ENCODE data around the gene TMEM127. TPM values are rescaled to one million over a fixed set of nuclear protein-coding genes. Genes with fewer than 3 reads are reported as not detected.
"Not testable (repeated sequence)": the region's sequence is repeated elsewhere in the genome, so short reads cannot be mapped to it uniquely, and the experiment has no call there.

Gene TMEM127, protein sequence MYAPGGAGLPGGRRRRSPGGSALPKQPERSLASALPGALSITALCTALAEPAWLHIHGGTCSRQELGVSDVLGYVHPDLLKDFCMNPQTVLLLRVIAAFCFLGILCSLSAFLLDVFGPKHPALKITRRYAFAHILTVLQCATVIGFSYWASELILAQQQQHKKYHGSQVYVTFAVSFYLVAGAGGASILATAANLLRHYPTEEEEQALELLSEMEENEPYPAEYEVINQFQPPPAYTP
- 10 to 100 TPM; 77.8 to 90.0 (median 84.8) TPM for total RNA-seq
- polyA plus RNA-seq, result 37.0 TPM
- long read RNA-seq, donor 1, full-length matches to known transcripts, result 93 of 206 reads
- long read RNA-seq, donor 1, partial matches to known transcripts, result 22 of 206 reads
- long read RNA-seq, donor 1, other reads (novel, unspliced or antisense), result 91 of 206 reads
- long read RNA-seq, donor 2, full-length matches to known transcripts, result 87 of 137 reads
- long read RNA-seq, donor 2, partial matches to known transcripts, result 21 of 137 reads
- long read RNA-seq, donor 2, other reads (novel, unspliced or antisense), result 29 of 137 reads
- long read RNA-seq, donor 3, partial matches to known transcripts, result 32 of 224 reads
- long read RNA-seq, donor 3, other reads (novel, unspliced or antisense), result 191 of 224 reads
- long read RNA-seq, donor 4, full-length matches to known transcripts, result 60 of 100 reads
- long read RNA-seq, donor 4, partial matches to known transcripts, result 18 of 100 reads
- long read RNA-seq, donor 4, other reads (novel, unspliced or antisense), result 22 of 100 reads

DNA sequence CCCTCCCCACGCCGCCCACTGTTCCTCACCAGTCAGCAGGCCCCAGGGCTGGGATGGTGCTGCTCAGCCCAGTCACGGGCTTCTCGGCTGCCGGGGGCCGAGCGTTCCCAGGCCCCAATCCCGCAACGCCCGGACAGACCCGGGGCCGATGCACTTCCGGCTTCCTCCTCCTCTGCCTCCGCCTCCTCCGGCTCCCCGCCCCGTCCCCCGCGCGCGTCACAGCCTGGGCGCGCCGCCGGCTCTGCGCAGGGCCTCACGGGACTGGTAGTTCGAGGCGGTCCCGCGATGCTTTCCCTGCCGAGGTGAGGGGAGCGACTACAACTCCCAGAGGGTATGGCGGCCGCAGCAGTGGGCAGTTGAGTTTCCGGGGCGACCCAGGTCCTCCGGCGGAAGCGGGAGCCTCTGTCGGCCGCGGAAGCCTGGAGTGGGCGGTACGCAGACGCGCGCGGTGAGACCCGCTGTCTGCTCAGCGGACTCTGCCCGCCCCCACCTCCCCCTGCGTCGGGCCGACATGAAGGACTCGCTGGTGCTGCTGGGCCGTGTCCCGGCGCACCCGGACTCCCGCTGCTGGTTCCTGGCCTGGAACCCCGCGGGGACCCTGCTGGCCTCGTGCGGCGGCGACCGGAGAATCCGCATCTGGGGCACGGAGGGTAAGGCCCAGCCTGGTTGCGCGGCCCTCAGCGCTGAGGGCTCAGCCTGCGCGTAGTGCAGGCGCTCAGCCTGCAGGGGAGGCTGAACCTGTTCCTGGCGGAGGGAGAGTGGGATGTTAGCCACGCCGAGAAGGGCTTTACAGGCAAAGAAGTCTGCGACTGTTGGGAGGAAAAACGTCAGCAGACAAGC lies at the start of gene TMEM127, which contains the start of gene CIAO1:
TMEM127 (minus strand) TSS at position 158 of the 840 bp plus-strand sequence. CDS start 616 bp downstream, outside the sequence.
CIAO1 (plus strand) TSS at position 386 of the 840 bp plus-strand sequence; CDS start at position 512, 126 bp downstream.
- no peaks in the 10 kb centered on the region for H3K9me3 ChIP-seq (ENCODE audit: control insufficient read depth, low read length)
- H3K4me3 ChIP-seq (ENCODE audit: low read length), result peak within 1 kb of the TSS; percentile 80
- WGBS, result under 1% methylated on average over 81 of the region's 81 CpGs
- peak within 1 kb of the TSS; percentile 92 for H3K27ac ChIP-seq (ENCODE audit: low read length)
- DNase-seq (peak; percentile 99 to 100 (median 99)), ATAC-seq (peak; percentile 98)
- H3K27me3 ChIP-seq (ENCODE audit: control insufficient read depth, insufficient read depth), result no peaks in the 10 kb centered on the region
- intact Hi-C loops (cut with DNase I), result loop anchor here in 3 of 4 donors (10.0 kb wide), 2 partner anchors 71 to 121 kb away; partner anchors contain the start of gene DUSP2 (in 2 of the 3)
- peaks cover 11% of the 10 kb centered on the region for H3K4me1 ChIP-seq (ENCODE audit: control insufficient read depth, insufficient read depth, low read length)

DNA sequence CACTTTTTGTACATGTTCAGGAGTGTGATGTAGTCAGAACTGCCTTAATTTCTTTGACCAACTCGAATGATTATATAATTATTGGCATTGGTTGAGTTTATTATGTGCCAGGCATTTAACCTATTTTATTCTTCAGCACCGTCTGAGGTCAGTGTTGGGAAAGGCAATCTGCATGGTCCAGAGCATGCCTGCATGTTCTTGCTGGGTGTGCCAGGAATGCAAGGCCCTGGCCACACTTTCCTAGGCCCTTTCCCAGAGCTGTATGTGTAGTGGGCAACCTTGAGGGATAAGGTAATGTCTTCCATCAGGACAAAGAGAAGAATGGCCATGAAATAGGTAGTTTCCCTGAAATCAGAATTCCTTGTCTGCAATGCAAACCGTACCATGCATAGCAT lies 49.2 kb upstream of the TMEM127 start:
- no peak for ATAC-seq
- WGBS, result 72% methylated on average over 3 of the region's 3 CpGs
- intact Hi-C loops (cut with DNase I), result loop anchor here in 1 of 4 donors (10.0 kb wide), 1 partner anchor 190 kb away; the partner anchor contains the start of gene NEURL3

DNA sequence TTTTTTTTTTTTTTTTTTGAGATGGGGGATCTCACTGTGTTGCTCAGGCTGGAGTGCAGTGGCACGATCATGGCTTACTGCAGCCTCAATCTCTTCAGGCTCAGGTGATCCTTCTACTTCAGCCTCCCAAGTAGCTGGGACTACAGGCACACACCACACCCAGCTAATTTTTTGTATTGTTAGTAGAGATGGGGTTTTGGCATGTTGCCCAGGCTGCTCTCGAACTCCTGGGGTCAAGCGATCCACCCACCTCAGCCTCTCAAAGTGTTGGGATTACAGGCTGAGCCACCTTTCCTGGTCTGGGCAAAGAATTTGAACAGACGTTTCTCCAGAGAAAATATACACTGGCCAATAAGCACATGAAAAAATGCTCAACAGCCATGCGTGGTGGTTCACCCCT lies 42.5 kb upstream of the TMEM127 start:
- Histone ChIP-seq H3K27me3 (ENCODE audit: control insufficient read depth, insufficient read depth) (no peaks in the 10 kb centered on the region), H3K4me3 (ENCODE audit: low read length) (no peak overlapping the region), H3K27ac (ENCODE audit: low read length) (no peak overlapping the region), H3K9me3 (ENCODE audit: control insufficient read depth, low read length) (no peaks in the 10 kb centered on the region), H3K4me1 (ENCODE audit: control insufficient read depth, insufficient read depth, low read length) (peaks cover 10% of the 10 kb centered on the region)
- 81% methylated on average over 5 of the region's 5 CpGs for WGBS
- intact Hi-C loops (cut with DNase I), result no loop called here
- no peak for DNase-seq
- ATAC-seq, result no peak

More for the DNA sequence above, 49.2 kb upstream of the TMEM127 start:
- DNase-seq, result no peak
- Histone ChIP-seq H3K4me1 (ENCODE audit: control insufficient read depth, insufficient read depth, low read length) (no peaks in the 10 kb centered on the region), H3K9me3 (ENCODE audit: control insufficient read depth, low read length) (no peaks in the 10 kb centered on the region), H3K27ac (ENCODE audit: low read length) (no peak overlapping the region), H3K4me3 (ENCODE audit: low read length) (no peak overlapping the region), H3K27me3 (ENCODE audit: control insufficient read depth, insufficient read depth) (no peaks in the 10 kb centered on the region)

DNA sequence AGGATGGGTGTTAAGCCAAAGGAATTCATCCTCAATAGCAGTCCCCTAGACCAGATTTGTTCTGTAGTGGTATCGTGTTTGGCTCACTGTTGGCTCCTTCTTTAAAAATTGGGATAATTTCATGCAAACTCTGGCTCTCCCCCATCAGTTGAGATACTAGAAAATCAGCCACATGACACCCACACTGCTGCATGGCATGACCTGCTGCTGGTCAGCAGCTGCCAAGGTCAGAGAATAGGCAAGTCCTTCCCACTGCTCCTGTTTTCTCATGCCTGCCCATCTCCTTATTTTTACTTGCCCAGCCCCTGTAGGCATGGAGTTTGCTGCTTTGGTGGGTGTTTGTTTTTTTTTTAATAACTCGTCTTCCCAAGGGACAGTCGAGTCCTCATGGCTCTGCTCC lies 40.6 kb upstream of the TMEM127 start:
- intact Hi-C loops (cut with DNase I), result no loop called here
- no peak for ATAC-seq

DNA sequence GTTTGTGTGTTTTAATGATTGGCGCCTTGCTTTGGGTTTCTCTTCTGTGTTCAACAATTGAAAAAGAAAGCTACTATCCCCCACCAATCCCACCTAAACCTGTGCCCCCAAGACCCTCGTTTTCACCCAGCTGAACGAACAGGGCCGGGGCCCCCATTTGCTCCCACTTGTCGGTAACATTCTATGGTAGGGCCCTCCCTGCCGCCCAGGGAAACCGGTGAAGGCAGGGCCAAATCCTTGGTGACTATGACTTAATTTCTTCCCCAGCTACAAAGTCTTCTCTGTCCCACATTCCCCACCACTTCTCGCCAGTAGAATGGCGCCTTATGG lies 40.1 kb upstream of the TMEM127 start:
- DNase-seq (no peak), ATAC-seq (peak in 1 of 2 donors; percentile 2)
- H3K27ac ChIP-seq (ENCODE audit: low read length), result peak overlapping the region; percentile 53
- 23% methylated on average over 9 of the region's 9 CpGs for WGBS
- no peaks in the 10 kb centered on the region for H3K27me3 ChIP-seq (ENCODE audit: control insufficient read depth, insufficient read depth)
- H3K9me3 ChIP-seq (ENCODE audit: control insufficient read depth, low read length), result no peaks in the 10 kb centered on the region
- intact Hi-C loops (cut with DNase I), result no loop called here
- H3K4me1 ChIP-seq (ENCODE audit: control insufficient read depth, insufficient read depth, low read length), result peaks cover 10% of the 10 kb centered on the region
- peak overlapping the region; percentile 81 for H3K4me3 ChIP-seq (ENCODE audit: low read length)

More for the DNA sequence above, 40.6 kb upstream of the TMEM127 start:
- Histone ChIP-seq H3K27ac (ENCODE audit: low read length) (peak overlapping the region; percentile 53), H3K27me3 (ENCODE audit: control insufficient read depth, insufficient read depth) (no peaks in the 10 kb centered on the region), H3K4me3 (ENCODE audit: low read length) (peak overlapping the region; percentile 81), H3K9me3 (ENCODE audit: control insufficient read depth, low read length) (no peaks in the 10 kb centered on the region), H3K4me1 (ENCODE audit: control insufficient read depth, insufficient read depth, low read length) (peaks cover 10% of the 10 kb centered on the region)
- no peak for DNase-seq
- 93% methylated on average over 3 of the region's 3 CpGs for WGBS

DNA sequence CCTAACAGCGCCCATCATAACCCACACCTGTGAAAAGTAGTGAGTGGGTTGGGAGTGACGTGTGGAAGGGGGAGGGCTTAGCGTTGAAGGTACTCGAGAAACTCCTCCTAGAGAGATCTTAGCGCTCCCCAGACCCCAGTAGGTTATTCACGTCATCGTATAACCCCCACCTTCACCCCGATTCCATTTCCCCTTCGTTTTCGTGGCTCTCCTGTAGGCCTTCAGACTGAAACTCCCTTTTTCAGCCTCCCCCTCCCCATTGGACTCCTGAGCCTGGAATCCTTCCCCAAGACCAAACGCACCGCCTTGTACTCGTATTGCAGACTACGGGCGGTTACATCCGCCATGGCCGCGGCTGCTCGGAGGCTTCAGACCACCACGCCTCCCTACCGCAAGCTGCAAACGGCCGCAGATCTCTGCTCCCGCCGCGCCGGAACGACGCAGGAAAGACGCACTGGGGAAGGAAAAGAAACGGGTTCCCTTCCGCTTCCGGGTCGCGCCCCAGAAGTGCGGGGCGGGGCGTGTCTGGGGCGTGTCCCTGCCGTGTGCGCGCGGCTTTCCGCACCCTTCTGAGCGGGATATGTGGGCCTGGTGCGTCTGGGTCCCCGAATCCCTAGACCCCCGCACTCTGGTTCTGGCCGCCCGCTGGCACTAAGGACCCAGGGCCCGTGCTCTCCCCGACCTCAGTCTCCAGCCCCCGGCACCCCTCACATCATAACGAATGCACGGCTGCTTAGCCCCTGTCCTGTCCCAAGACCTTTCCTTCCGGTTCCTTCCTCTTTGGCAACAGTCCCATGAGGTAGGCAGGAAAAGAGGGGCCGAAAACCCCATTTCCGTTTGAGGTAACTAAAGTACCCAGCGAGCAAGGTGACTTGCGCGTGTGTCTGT lies 39.5 kb upstream of the TMEM127 start, which contains the start of gene SNRNP200:
SNRNP200 (minus strand) TSS at position 456 of the 888 bp plus-strand sequence; CDS start at position 347, 109 bp downstream.
- WGBS, result under 1% methylated on average over 61 of the region's 61 CpGs
- ATAC-seq (peak; percentile 99), DNase-seq (peak; percentile 90 to 95 (median 94))
- no peaks in the 10 kb centered on the region for H3K27me3 ChIP-seq (ENCODE audit: control insufficient read depth, insufficient read depth)
- H3K27ac ChIP-seq (ENCODE audit: low read length), result peak within 1 kb of the TSS; percentile 53
- H3K4me1 ChIP-seq (ENCODE audit: control insufficient read depth, insufficient read depth, low read length), result peaks cover 10% of the 10 kb centered on the region
- H3K9me3 ChIP-seq (ENCODE audit: control insufficient read depth, low read length), result no peaks in the 10 kb centered on the region
- peak within 1 kb of the TSS; percentile 81 for H3K4me3 ChIP-seq (ENCODE audit: low read length)
- intact Hi-C loops (cut with DNase I), result no loop called here

DNA sequence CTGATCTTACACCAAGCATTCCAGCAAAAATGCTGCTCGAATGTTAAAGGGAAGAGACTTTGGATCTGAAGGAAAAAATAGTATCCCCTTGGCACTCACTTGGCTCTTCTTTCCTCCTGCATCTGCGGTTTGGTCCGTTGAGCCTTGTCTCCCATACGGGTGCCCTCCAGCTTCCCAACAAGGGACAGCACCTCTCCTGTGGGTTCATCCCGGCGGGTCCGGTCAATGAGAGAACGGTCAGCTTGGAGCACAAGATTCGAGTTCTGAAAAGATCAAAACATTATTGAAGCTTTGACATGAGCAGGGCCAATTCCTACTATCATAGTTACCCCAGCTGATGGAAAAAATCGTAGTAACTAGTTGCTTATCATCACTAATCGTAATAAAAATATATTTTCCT lies 38.8 kb upstream of the TMEM127 start:
- Histone ChIP-seq H3K4me3 (ENCODE audit: low read length) (peak overlapping the region; percentile 81), H3K4me1 (ENCODE audit: control insufficient read depth, insufficient read depth, low read length) (peaks cover 10% of the 10 kb centered on the region), H3K9me3 (ENCODE audit: control insufficient read depth, low read length) (no peaks in the 10 kb centered on the region), H3K27ac (ENCODE audit: low read length) (no peak overlapping the region), H3K27me3 (ENCODE audit: control insufficient read depth, insufficient read depth) (no peaks in the 10 kb centered on the region)
- intact Hi-C loops (cut with DNase I), result no loop called here
- no peak for DNase-seq
- ATAC-seq, result no peak
- WGBS, result 64% methylated on average over 11 of the region's 11 CpGs

DNA sequence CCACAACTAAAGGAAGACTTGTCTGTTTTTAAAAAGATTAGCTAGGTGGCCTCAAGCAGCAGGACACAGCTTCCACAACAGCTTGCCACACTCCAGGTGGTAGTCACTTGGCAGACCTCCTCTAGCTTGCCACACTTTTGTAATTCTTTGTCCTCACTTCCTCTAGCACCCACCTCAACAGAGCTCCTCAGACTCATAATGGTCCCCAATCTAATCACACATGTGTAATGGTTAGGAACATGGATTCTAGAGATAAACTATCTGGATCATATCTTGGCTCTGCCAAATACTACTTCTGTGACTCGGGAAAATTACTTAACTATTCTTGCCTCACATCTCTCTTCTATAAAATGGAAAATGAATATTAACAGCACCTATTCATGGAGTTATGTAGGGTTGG lies 36.1 kb upstream of the TMEM127 start:
- H3K27ac ChIP-seq (ENCODE audit: low read length), result no peak overlapping the region
- ATAC-seq (no peak), DNase-seq (no peak)
- H3K4me1 ChIP-seq (ENCODE audit: control insufficient read depth, insufficient read depth, low read length), result peaks cover 10% of the 10 kb centered on the region
- WGBS, result 74% methylated on average over 1 of the region's 1 CpG
- intact Hi-C loops (cut with DNase I), result no loop called here
- no peak overlapping the region for H3K4me3 ChIP-seq (ENCODE audit: low read length)
- H3K27me3 ChIP-seq (ENCODE audit: control insufficient read depth, insufficient read depth), result no peaks in the 10 kb centered on the region
- no peaks in the 10 kb centered on the region for H3K9me3 ChIP-seq (ENCODE audit: control insufficient read depth, low read length)

DNA sequence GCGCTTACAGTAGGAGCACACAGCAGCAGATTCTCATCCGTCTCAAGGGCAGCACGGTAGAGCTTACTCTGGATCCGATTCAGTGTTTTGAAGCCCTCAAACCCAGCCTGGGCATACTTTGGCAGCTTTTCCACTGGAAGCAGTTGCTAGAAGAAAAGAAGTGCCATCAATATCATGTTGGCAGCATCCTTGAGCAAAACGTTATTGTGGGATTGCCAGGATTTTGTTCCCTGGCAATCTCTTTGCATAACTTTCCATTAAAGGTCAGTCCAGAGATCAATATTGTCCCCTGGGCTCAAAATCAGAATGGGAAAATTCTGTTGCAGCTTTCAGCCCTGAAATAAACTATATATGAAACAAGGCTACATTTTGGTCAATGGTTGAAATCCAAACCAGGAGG lies 31.1 kb upstream of the TMEM127 start:
- Histone ChIP-seq H3K4me1 (ENCODE audit: control insufficient read depth, insufficient read depth, low read length) (no peaks in the 10 kb centered on the region), H3K27me3 (ENCODE audit: control insufficient read depth, insufficient read depth) (no peaks in the 10 kb centered on the region), H3K27ac (ENCODE audit: low read length) (no peak overlapping the region), H3K4me3 (ENCODE audit: low read length) (no peak overlapping the region), H3K9me3 (ENCODE audit: control insufficient read depth, low read length) (no peaks in the 10 kb centered on the region)
- DNase-seq, result no peak
- ATAC-seq, result no peak
- intact Hi-C loops (cut with DNase I), result no loop called here
- 84% methylated on average over 5 of the region's 5 CpGs for WGBS

DNA sequence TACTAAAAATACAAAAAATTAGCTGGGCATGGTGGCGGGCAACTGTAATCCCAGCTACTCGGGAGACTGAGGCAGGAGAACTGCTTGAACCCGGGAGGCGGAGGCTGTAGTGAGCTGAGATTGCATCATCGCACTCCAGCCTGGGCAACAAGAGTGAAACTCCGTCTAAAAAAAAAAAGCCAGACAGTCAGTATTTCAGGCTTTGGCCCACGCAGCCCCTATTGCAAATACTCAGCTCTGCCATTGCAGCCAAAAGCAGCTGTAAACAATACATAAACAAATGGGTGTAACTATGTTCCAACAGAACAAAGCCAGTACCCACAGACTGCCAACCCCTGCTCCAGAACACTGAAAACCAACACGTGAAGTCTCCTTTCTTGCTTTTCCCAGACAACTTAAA lies 28.5 kb upstream of the TMEM127 start:
- WGBS, result 89% methylated on average over 8 of the region's 8 CpGs
- H3K9me3 ChIP-seq (ENCODE audit: control insufficient read depth, low read length); H3K4me3 ChIP-seq (ENCODE audit: low read length); H3K27ac ChIP-seq (ENCODE audit: low read length); intact Hi-C loops (cut with DNase I); H3K4me1 ChIP-seq (ENCODE audit: control insufficient read depth, insufficient read depth, low read length); DNase-seq; ATAC-seq; H3K27me3 ChIP-seq (ENCODE audit: control insufficient read depth, insufficient read depth): not testable (repeated sequence)

All from right cardiac atrium (tissue), 5 donors.